IPS DF 4.7 (cell line): ENCODE data around the gene PPP1R14D.

Experiments
- DNase-seq: peaks from one replicate; pipeline ENCODE4 v3.0.0-alpha.2; 2013; ENCODE audit warnings: low spot score; ENCODE audit errors: extremely low read depth

Gene PPP1R14D

DNA sequence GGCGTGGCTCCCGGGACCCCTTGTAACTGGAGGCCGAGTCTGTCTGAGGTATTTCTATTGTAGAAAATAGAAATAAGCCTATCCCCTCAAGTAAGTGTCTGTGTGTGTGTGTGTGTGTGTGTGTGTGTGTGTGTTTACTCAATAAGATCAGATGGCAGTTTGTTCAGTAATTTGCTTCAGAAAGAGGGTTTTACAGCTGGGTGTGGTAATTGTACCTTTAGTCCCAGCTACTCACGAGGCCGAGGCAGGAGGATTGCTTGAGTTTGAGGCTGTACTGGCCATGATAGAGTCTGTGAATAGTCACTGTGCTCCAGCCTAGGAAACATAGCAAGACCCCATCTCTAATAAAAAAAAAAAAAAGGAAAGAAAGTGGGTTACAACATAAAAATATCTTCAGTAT is 24.0 kb upstream of the PPP1R14D start:
- DNase-seq = no peak

DNA sequence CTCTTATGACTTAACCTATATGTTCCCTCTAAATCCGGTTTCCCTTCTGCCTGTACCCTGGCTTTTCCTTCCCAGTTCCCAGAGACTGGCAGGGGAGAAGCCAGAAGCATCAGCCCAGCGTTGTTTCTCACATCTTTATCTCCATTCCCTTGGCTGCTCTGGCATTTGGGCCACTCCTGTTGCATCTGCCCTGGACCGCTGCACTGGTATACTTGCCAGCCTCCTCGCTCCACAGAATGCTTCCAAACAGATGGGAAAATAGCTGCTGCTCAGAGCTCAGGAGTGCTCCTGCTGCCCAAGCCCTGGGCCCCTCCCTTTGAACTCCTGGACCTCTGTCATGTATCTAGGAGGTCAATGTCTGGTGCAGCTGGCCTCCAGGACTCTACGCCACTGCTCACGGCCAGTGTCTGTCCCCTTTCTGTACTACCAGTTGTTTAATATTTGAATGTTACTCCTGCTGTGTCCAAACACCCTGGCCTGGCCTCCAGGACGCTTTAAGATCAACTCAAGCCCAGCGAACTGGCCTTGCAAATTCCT is 22.1 kb upstream of the PPP1R14D start:
- no peak for DNase-seq

DNA sequence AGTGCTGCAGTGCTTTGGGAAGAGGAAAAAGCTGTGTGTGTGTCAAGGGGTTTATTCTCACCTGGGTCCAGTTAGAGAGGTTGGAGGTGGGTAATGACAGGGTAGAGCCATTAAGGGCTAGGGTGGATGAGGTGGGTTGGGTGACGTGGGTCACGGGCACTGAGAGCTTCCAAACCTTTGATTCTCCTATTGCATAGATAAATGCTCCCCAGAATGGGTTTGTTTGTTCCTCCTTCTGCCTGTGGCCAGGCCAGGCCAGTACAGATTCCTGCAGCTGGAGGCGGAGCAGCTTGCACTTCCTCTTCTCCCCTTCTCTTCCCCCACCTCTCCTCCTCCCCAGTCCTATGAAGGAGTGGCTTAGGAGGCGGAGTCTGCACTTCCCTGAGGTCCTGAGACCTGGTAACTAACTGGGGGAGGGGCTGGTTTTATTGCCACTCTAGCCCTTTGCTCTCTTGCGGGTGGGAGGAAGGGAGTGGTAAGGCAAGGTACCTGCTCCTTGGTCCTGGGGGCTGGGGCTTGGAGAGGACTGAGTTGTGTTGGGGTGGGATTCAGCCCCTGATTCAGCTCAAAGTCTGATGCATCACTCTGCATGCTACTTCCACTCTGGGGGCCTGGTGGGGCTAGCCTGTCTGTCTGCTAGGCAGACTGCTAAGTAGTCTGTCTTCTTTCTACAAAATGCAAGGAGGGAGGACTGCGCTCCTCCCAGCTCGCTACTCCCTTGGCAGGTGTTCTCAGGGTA is 18.9 kb upstream of the PPP1R14D start:
- no peak for DNase-seq

DNA sequence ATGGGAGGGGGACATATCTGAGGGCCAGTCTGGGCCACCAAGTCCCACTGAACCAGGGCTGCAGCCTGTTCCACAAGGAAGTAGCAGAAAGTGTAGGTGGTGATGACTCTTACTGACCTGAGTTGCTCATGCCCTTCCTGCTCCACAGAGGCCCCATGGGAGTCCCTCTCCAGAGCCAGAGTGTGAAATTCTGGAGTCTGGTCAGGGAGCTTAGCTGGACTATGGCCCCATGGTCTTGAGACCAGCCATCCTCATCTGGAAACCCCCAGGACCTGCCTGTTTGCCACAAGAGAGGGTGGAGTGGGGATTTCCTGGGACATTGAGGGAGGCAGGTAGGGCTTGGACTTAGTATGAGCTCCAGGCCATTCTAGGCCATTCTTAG is 18.3 kb upstream of the PPP1R14D start:
- no peak for DNase-seq

DNA sequence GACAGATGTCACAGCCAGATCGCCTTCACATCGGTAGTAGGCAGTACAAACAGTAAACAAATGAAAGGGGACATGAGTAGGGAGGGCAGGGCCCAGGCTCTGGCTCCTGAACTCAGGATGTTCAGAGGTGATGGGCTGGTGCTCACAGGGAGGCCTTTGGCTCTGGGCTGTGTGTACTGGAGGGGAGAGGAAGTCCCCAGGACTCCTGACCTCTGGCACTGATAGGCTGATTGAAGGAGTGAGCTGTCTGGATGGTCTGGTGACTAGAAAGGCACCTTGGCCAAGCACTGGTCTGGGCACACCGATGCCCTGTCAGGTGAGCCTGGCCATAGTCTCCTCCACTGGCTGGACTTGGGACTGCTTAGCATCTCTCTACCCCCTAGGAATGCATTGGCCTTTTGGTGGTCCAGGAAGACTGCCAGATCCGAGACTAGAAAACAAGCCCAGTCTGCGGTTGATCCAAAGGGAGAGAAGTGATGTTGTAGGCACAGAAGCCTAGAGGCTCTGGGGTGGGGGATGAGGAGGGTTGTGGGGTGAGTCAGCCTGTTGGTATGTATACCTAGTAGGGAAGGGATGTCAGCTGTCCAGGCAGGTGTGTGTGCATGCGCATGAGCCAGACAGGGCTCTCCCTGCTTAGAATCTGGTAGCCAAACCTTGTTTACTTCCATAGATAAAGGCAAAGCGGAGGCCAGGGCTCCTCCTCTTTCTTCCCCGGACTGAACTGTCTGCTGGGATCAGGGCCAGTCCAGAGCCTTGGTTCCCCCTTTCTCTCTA is 17.2 kb upstream of the PPP1R14D start:
- no peak for DNase-seq

DNA sequence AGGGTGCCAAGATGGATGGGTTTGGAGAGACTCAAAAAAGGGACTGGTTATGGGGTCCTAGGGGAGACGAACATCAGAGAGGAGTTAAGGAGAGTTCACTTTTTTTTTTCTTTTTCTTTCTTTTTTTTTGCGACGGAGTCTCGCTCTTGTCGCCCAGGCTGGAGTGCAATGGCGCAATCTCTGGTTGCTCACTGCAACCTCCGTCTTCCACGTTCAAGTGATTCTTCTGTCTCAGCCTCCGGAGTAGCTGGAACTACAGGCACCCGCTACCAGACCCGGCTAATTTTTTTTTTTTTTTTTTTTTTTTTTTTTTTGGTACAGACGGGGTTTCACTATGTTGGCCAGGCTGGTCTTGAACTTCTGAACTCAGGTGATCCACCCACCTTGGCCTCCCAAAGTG is 16.5 kb upstream of the PPP1R14D start:
- DNase-seq = no peak

DNA sequence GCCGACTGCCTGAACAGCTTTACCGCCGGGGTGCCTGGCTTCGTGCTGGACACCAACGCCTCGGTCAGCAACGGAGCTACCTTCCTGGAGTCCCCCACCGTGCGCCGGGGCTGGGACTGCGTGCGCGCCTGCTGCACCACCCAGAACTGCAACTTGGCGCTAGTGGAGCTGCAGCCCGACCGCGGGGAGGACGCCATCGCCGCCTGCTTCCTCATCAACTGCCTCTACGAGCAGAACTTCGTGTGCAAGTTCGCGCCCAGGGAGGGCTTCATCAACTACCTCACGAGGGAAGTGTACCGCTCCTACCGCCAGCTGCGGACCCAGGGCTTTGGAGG is 16.2 kb upstream of the PPP1R14D start:
- no peak for DNase-seq

DNA sequence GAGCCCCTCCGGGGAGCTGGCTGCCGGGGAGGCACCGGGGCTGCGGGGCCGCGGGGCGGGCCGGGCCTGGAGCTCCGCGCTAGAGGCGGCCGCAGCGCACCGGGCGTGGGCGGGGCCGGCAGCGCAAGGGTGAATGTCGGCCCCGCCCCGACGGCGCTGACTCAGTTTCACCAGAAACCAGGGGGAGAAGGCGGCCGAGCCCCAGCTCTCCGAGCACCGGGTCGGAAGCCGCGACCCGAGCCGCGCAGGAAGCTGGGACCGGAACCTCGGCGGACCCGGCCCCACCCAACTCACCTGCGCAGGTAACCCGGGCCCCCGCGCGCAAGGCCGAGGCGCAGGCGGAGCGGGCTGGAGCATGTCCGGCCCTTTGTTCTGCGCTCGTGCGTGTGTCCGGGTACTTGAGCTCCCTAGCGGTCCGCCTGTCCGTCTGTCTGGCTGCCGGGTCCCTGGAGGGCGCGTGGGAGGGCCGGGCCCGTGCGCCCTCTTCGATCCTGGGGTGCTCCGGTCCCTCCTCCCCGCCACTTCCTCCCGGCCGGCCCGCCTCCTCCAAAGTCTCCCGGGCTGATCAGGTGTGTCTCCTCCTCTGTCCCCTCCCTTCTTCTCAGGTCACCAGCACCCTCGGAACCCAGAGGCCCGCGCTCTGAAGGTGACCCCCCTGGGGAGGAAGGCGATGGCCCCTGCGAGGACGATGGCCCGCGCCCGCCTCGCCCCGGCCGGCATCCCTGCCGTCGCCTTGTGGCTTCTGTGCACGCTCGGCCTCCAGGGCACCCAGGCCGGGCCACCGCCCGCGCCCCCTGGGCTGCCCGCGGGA is 15.6 kb upstream of the PPP1R14D start, which contains the start of gene SPINT1:
SPINT1 (plus strand) TSS at position 164 of the 811 bp plus-strand sequence; CDS start at position 671, 507 bp downstream.
- no peak for DNase-seq

DNA sequence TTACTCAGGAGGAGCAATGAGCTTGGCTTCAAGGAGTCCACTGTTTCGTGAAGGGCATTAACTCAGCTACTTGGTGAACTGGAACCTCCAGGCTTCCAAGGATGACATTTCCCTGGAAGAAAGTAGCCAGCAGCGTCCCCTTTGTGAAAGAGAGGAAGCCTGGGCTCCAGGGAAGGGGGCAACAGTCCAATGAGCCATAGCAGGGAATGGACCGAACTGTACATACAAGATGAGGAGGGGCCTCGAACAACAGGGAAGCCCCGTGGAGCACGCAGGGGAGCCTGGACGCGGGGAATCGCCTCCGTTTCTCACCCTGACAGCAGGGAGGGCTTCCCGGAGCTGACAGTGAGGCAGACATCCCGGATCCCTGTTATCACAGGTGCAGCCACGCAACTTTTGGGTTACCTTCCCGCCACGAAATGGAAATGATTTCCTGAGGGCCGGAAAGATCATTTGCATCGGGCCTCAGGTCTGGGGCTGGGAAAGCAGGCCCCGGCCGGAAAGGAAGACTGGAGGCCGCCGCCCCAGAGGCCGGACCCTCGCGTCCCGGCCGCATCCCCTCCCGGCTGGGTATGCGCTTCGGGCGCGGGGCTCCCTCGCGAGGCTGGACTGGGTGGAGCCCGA is 14.9 kb upstream of the PPP1R14D start:
- DNase-seq = no peak

DNA sequence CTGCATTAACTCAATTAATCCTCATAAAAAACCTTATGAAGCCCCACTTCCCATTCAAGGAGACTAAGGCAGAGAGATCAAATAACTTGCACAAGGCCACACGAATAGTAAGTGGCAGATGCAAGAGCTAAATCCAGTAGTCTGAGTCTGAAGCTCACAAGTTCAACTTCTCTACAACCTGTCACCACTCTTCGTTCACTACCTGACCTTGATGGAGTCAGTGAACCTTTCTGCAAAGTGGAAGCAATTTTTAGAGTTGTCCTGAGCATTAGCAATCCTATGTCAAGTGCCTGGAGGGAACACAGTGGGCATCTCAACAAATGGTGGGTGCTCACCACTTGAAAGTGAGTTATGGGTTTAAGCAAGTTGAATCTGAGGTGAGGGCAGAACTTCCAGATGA is 13.2 kb upstream of the PPP1R14D start:
- DNase-seq = no peak

DNA sequence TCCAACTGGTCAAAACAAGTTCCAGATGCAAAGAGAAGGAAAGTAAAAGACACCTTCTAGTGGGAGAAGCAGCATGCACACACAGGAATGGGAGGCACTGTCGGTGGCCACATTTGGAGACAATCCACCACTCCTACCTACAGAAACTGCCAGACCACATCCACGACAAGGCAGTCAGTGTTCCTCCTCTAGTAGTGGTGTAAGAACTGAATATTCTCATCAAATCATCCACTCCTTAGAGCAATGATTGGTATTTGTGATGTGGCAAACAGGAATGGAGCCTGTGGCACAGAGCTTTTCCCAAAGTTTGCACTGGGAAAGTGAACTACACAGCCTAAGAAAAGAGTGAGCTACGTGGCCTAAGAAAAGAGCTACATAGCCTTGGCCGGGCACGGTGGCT is 10.2 kb upstream of the PPP1R14D start:
- DNase-seq = no peak

DNA sequence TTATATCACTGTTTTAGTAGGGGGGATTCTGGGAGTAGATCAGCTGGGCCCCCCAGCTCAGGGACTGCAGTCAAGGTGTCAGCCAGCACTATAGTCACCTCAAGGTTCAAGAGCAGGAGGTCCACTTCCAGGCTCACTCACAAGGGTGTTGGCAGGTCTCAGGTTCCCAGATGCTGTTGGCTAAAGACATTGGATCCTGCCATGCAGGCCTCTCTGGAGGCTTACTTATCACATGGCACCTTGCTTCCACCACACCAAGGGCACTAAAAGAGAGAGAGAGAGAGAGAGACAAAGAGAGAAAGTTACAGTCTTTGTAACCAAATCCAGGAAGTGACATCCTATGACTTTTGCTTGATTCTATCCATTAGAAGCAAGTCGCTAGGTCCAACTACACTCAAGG is 7.5 kb upstream of the PPP1R14D start:
- DNase-seq = no peak

DNA sequence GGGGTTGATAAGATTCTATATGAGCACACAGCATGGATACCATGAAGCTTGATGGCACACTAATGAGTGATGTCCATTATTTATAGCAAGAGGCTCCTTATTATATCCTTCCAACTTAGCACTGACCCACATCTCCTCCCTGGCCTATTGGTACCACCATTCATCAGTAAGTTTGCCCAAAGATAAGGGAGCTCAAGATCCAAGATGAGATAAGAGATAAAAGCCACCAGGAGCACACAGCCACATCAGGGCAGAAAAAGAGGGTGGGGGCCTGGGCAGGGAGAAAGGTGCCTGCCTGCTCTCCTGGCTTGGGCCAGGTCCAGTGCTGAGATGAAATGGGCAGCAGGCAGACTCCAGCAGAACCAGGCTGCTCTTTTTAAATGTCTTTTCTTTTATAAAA is 4.4 kb upstream of the PPP1R14D start:
- no peak for DNase-seq

DNA sequence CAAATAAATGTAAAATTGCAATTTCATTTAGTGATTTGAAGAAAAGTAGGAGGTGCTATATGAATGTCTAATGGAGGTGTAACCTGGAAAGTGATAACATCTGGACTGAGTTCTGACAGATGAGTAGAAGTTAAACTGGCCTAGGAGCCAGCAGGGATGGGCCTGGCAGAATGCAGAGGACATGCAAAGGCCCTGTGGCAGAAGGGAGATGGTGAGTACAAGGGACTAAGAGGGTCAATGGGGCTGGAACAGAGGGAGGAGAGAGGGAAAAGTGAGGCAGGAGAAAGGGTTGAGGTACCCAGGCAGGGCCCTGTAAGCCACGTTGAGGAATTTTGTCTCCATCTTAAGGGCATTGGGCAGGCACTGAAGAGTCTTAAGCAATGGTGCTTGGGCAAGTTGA is 3.4 kb upstream of the PPP1R14D start:
- no peak for DNase-seq

DNA sequence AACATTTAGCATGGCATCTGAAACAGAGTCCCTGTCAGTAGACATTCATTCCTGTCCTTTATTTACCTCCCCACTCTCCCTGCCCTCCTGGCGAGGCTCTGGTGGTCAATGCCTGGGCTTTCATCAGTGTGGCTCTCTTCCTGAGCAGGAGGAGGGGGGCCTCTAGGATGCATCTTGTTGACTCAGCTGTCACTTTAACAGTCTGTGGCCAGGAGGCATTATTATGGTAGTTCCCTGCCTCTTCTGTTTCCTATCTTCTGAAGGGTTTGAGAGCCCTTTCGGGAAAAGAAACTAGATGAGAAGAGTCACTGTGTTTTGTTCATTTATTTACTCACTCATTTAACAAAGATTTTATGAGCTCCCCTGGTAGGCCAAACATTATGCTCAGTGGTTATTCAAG is 2.4 kb upstream of the PPP1R14D start:
- no peak for DNase-seq

DNA sequence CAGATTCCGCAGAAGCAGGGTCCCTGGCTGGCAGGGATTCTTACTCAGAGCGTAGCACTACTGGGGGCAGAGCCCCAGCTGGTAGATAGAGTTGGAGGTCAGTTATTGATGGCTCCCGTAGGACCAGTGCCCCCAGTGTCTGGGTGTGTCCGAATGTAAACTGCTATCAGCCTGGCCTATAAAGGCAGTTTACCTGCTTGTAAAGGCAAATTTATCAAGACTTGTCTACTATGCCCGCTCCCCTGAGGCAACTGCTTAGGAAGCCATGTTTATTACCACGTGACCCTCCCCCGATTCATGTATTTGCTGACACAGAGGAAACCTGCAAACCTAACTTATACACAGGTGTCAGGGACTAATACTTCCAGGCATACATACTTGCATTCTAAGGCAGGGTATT is 607 bp upstream of the PPP1R14D start:
- no peak for DNase-seq

DNA sequence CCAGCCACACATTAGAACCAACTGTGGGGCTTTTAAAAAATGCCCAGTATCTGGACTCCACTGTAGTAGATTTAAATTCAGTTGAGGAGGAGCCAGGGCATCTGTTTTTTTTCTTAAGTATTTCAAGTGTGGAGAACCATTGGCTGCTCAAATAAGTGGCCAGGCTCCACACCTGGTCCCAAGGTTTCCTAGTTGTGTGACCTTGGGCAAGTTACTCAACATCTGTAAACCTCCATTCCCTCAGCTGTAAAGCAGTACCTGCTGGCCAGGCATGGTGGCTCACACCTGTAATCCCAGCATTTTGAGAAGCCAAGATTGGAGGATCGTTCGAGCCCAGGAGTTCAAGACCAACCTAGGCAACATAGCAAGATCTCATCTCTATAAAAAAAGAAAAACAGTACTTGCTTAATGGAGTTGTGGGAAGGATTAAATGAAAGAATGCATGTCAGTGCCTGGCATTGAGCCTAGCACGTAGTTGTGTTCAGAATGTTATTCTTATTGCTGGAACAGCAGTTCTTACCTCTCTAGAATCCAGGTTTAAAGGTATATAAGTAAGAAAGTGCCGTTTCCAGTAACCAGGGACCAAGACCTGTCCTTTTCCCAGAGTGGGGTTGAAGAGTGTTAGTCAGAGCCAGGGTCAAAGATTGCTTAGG is 2.0 kb downstream of the PPP1R14D start:
- DNase-seq = no peak

DNA sequence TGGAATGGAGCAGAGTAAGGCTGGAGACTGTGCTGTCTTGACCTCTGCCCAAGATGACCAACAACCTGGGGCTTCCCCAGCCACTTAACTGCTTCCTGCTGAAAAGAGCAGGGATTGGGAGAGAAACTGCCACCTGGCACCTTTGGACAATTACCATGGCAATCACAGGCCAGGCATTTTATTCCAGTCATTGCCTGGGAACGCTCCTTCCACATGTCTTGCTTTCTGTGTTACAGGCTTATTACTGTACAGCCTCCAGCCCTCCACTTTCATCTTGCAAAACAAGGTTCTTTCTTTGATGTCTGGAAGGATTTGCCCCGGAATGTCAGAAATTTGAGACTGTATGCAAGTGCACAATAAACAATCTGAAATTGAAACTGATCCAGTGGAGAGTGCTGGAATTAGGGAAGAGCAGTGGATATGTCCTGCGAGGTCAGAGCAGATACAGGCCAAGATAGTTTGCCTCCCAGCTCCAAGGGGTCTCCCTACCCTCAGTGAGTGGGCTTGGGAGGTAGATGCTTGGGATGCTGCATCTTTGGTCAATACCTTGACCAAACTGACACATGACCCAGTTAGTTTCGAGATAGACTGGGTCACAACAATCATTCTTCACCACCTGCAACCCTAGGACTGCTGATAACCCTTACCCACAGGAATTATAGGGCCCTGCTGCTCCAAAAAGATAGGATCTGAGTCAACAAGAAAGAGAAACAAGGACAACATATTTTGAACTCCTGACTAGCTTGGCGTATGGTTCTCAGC is 2.7 kb downstream of the PPP1R14D start:
- no peak for DNase-seq

DNA sequence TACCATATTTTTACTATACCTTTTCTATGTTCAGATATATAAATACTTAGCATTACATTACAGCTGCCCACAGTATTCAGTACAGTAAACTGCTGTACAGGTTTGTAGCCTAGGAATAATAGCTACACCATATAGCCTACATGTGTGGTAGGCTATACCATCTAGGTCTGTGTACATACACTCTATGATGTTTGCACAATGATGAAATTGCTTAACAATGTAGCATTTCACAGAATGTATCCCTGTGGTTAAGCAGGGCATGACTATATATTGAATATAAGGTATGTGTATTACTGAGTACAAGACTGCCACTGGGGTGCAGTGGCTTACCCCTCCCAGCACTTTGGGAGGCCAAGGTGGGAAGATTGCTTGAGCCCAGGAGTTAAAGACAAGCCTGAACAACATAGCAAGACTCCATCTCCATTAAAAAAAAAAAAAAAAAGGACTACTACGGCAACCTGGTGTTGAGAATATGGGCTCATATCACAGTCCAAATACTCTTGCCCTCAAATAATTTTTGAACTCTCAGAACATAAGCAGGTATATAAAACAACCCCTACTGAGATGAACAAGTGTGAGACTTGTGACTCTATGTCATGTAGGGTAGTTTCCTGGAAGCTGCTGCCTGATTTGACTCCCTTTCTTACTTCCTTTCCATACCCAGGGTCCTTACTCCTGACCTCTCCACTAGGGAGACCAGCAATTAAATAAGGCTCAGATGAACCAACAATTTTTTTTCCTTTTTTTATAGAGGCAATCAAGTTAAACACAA is 4.8 kb downstream of the PPP1R14D start:
- no peak for DNase-seq

DNA sequence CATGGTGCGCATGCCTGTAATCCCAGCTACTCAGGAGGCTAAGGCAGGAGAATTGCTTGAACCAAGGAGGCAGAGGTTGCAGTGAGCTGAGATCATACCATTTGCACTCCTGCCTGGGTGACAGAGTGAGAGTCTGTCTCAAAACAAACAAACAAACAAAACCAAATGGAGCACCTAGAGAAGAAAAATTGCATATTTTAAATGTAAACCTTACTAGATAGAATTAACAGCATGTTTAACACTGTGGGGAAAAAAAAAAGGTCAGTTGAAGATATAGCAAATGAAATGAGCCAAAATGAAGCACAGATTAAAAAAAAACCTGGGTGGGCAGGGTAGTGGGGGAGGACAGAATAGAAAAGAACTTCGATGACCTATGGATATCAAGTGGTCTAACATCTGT is 7.3 kb downstream of the PPP1R14D start:
- DNase-seq = no peak
